Neural cell (in vitro differentiated cells): ENCODE measurements around the gene MAMDC4. TPM values are rescaled to one million over a fixed set of nuclear protein-coding genes. Genes with fewer than 3 reads are reported as not detected.

Experiments
- H2AFZ ChIP-seq: fragments of 200-600, 300-800 bp; sonication (generic), shearing (Covaris generic); 2 replicates; pipeline ENCODE4 v1.6.0; 2014; ENCODE audit warnings: low read depth, mild to moderate bottlenecking, antibody characterized with exemption, low read length, moderate library complexity
- H3F3A ChIP-seq: fragments of 200-600 bp; shearing (Covaris generic); 2 replicates; pipeline ENCODE4 v1.6.1; 2016; ENCODE audit warnings: mild to moderate bottlenecking, moderate library complexity, mixed read lengths, antibody characterized with exemption, low read length; ENCODE audit not compliant: insufficient read depth, poor library complexity, severe bottlenecking
- H3K27ac ChIP-seq: fragments of 200-600, 300-800 bp; sonication (generic), shearing (Covaris generic); 2 replicates; pipeline ENCODE4 v1.5.1; 2014; ENCODE audit warnings: mild to moderate bottlenecking, low read length, moderate library complexity
- H3K27me3 ChIP-seq: fragments of 300-800, 200-600 bp; sonication (generic), shearing (Covaris generic); 2 replicates; pipeline ENCODE4 v1.6.0; 2014; ENCODE audit warnings: mild to moderate bottlenecking, low read depth, low read length, moderate library complexity; ENCODE audit not compliant: insufficient read depth
- H3K36me3 ChIP-seq: fragments of 300-800, 200-600 bp; sonication (generic), shearing (Covaris generic); 2 replicates; pipeline ENCODE4 v1.5.1; 2014; ENCODE audit warnings: mild to moderate bottlenecking, antibody characterized with exemption, low read length, moderate library complexity; ENCODE audit not compliant: insufficient read depth
- H3K4me2 ChIP-seq: fragments of 300-800, 200-600 bp; sonication (generic), shearing (Covaris generic); 2 replicates; pipeline ENCODE4 v1.6.0; 2014; ENCODE audit warnings: mild to moderate bottlenecking, low read length
- H3K4me3 ChIP-seq: fragments of 300-800, 200-600 bp; sonication (generic), shearing (Covaris generic); 2 replicates; pipeline ENCODE4 v1.5.1; 2014; ENCODE audit warnings: mild to moderate bottlenecking, low read length, moderate library complexity
- H3K79me2 ChIP-seq: fragments of 200-600 bp; shearing (Covaris generic); replicated peaks from 2 replicates; pipeline ENCODE4 v1.6.0; 2014; ENCODE audit warnings: mild to moderate bottlenecking, low read length, moderate library complexity; ENCODE audit not compliant: insufficient read depth
- H3K9ac ChIP-seq: fragments of 300-800, 200-600 bp; sonication (generic), shearing (Covaris generic); 2 replicates; pipeline ENCODE4 v1.6.1; 2016; ENCODE audit warnings: mild to moderate bottlenecking, low read length, mixed read lengths
- H3K9me2 ChIP-seq: fragments of 200-600 bp; shearing (Covaris generic); 2 replicates; pipeline ENCODE4 v1.6.1; 2016; ENCODE audit warnings: mild to moderate bottlenecking, low read length, mixed read lengths; ENCODE audit not compliant: insufficient read depth
- H3K9me3 ChIP-seq: fragments of 200-600, 300-800 bp; sonication (generic), shearing (Covaris generic); 2 replicates; pipeline ENCODE4 v1.6.1; 2016; ENCODE audit warnings: mild to moderate bottlenecking, mixed run types, low read length, moderate library complexity, mixed read lengths
- H4K20me1 ChIP-seq: fragments of 200-600 bp; shearing (Covaris generic); 2 replicates; pipeline ENCODE4 v1.6.1; 2016; ENCODE audit warnings: mild to moderate bottlenecking, mixed run types; ENCODE audit not compliant: insufficient read depth
- EP300 ChIP-seq: fragments of 450-650 bp; conservative IDR thresholded peaks from 2 replicates; pipeline ENCODE4 v1.6.1; 2014; ENCODE audit warnings: antibody characterized with exemption, mild to moderate bottlenecking, moderate library complexity; ENCODE audit not compliant: poor library complexity, severe bottlenecking
- EZH2 ChIP-seq: fragments of 200-600, 300-800 bp; shearing (Covaris generic), sonication (generic); IDR thresholded peaks from 2 replicates; pipeline ENCODE4 v1.6.1; 2014; ENCODE audit warnings: antibody characterized with exemption, low read length, borderline replicate concordance, mild to moderate bottlenecking; ENCODE audit not compliant: insufficient read depth, poor library complexity, severe bottlenecking
- MXI1 ChIP-seq: fragments of 450-650 bp; conservative IDR thresholded peaks from 2 replicates; pipeline ENCODE4 v1.6.1; 2014; ENCODE audit warnings: antibody characterized with exemption, mild to moderate bottlenecking; ENCODE audit not compliant: poor library complexity, severe bottlenecking
- POLR2AphosphoS5 ChIP-seq: IDR thresholded peaks from 2 replicates; pipeline ENCODE4 v1.6.1; 2012
- RAD21 ChIP-seq: fragments of 450-650 bp; conservative IDR thresholded peaks from 2 replicates; pipeline ENCODE4 v1.6.1; 2014; ENCODE audit warnings: antibody characterized with exemption, mild to moderate bottlenecking, moderate library complexity
- SMC3 ChIP-seq: fragments of 450-650 bp; conservative IDR thresholded peaks from 2 replicates; pipeline ENCODE4 v1.6.1; 2014; ENCODE audit warnings: antibody characterized with exemption, mild to moderate bottlenecking, moderate library complexity; ENCODE audit not compliant: poor library complexity
- TAF1 ChIP-seq: IDR thresholded peaks from 2 replicates; pipeline ENCODE4 v1.6.1; 2012; ENCODE audit warnings: low read depth
- polyA plus RNA-seq: library from polyadenylated mRNA; depleted of rRNA; stranded (reverse); fragments of >200 nt; gene quantifications from 2 replicates; pipeline ENCODE4 v1.2.3, GENCODE V29; 2014
- TF ChIP-seq, protein P1 (sequence below): IDR thresholded peaks from 2 replicates; pipeline ENCODE4 v1.6.1; 2012; ENCODE audit warnings: borderline replicate concordance
- TF ChIP-seq, protein P2 (sequence below): fragments of 450-650 bp; IDR thresholded peaks from 2 replicates; pipeline ENCODE4 v1.5.1; 2014; ENCODE audit warnings: antibody characterized with exemption, mild to moderate bottlenecking, moderate library complexity; ENCODE audit not compliant: poor library complexity, severe bottlenecking

The MAMDC4 gene
- polyA plus RNA-seq, 1 donor from 2014 or later, result 13.1 TPM

DNA sequence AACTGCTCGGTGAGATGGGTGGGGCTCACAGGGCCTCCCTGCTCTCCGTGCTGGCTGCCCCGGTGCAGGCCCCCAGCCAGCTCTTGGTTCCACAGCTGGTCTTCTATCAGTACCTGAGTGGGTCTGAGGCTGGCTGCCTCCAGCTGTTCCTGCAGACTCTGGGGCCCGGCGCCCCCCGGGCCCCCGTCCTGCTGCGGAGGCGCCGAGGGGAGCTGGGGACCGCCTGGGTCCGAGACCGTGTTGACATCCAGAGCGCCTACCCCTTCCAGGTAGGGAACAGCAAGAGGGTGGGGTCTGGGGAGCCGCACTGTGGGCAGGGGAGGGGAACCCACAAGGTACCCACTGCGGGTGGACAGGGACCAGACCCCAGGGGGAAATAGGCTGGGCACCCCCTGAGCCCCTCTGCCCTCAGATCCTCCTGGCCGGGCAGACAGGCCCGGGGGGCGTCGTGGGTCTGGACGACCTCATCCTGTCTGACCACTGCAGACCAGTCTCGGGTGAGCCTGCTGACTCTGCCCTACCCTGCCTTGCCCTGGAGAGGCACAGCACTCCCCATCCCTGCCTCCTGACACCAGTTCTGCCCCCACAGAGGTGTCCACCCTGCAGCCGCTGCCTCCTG is 2.8 kb downstream of the MAMDC4 start:
- Histone ChIP-seq H3K9me3 (no peaks in the 10 kb centered on the region), H3K27ac (no peak overlapping the region), H3F3A (no peaks in the 10 kb centered on the region), H3K9me2 (no peaks in the 10 kb centered on the region), H2AFZ (no peak overlapping the region), H3K4me3 (no peak overlapping the region), H3K79me2 (no peaks in the 10 kb centered on the region), H3K27me3 (no peaks in the 10 kb centered on the region), H4K20me1 (no peaks in the 10 kb centered on the region), H3K36me3 (no peaks in the 10 kb centered on the region), H3K9ac (no peak overlapping the region), H3K4me2 (no peak overlapping the region)
- TF ChIP-seq EP300 (no peak), TAF1 (no peak), EZH2 (no peak), SMC3 (no peak), MXI1 (no peak), RAD21 (no peak)
- TF ChIP-seq, protein P1, sequence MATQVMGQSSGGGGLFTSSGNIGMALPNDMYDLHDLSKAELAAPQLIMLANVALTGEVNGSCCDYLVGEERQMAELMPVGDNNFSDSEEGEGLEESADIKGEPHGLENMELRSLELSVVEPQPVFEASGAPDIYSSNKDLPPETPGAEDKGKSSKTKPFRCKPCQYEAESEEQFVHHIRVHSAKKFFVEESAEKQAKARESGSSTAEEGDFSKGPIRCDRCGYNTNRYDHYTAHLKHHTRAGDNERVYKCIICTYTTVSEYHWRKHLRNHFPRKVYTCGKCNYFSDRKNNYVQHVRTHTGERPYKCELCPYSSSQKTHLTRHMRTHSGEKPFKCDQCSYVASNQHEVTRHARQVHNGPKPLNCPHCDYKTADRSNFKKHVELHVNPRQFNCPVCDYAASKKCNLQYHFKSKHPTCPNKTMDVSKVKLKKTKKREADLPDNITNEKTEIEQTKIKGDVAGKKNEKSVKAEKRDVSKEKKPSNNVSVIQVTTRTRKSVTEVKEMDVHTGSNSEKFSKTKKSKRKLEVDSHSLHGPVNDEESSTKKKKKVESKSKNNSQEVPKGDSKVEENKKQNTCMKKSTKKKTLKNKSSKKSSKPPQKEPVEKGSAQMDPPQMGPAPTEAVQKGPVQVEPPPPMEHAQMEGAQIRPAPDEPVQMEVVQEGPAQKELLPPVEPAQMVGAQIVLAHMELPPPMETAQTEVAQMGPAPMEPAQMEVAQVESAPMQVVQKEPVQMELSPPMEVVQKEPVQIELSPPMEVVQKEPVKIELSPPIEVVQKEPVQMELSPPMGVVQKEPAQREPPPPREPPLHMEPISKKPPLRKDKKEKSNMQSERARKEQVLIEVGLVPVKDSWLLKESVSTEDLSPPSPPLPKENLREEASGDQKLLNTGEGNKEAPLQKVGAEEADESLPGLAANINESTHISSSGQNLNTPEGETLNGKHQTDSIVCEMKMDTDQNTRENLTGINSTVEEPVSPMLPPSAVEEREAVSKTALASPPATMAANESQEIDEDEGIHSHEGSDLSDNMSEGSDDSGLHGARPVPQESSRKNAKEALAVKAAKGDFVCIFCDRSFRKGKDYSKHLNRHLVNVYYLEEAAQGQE, result no peak
- TF ChIP-seq, protein P2, sequence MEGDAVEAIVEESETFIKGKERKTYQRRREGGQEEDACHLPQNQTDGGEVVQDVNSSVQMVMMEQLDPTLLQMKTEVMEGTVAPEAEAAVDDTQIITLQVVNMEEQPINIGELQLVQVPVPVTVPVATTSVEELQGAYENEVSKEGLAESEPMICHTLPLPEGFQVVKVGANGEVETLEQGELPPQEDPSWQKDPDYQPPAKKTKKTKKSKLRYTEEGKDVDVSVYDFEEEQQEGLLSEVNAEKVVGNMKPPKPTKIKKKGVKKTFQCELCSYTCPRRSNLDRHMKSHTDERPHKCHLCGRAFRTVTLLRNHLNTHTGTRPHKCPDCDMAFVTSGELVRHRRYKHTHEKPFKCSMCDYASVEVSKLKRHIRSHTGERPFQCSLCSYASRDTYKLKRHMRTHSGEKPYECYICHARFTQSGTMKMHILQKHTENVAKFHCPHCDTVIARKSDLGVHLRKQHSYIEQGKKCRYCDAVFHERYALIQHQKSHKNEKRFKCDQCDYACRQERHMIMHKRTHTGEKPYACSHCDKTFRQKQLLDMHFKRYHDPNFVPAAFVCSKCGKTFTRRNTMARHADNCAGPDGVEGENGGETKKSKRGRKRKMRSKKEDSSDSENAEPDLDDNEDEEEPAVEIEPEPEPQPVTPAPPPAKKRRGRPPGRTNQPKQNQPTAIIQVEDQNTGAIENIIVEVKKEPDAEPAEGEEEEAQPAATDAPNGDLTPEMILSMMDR, result no peak

DNA sequence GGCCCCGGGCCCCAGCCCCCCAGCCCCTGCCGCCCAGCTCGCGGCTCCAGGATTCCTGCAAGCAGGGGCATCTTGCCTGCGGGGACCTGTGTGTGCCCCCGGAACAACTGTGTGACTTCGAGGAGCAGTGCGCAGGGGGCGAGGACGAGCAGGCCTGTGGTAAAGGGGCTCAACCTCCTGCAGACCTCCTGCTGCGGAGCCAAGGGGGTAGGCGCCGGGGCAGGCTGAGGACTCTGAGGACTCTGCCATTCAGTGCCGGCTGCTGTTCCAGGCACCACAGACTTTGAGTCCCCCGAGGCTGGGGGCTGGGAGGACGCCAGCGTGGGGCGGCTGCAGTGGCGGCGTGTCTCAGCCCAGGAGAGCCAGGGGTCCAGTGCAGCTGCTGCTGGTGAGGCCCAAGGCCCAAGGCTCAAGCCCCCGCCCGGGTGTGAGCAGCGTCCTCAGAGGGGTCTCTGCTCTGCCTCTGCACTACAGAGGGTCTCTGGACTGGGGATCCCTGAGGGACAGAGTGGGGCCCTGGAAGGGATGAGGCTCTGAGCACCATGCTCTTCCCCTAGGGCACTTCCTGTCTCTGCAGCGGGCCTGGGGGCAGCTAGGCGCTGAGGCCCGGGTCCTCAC is 3.4 kb downstream of the MAMDC4 start:
- no peaks in the 10 kb centered on the region for H4K20me1 ChIP-seq
- H3F3A ChIP-seq, result no peaks in the 10 kb centered on the region
- no peaks in the 10 kb centered on the region for H3K27me3 ChIP-seq
- no peak overlapping the region for H3K4me3 ChIP-seq
- H3K4me2 ChIP-seq, result no peak overlapping the region
- H3K9me2 ChIP-seq, result no peaks in the 10 kb centered on the region
- no peak overlapping the region for H3K27ac ChIP-seq
- no peaks in the 10 kb centered on the region for H3K9me3 ChIP-seq
- no peak overlapping the region for H2AFZ ChIP-seq
- TF ChIP-seq EZH2 (no peak), TAF1 (no peak), MXI1 (no peak), EP300 (no peak), SMC3 (no peak), RAD21 (no peak), POLR2AphosphoS5 (no peak)
- TF ChIP-seq, protein P2, result no peak
- TF ChIP-seq, protein P1, result no peak
- H3K9ac ChIP-seq, result no peak overlapping the region
- H3K36me3 ChIP-seq, result no peaks in the 10 kb centered on the region
- H3K79me2 ChIP-seq, result no peaks in the 10 kb centered on the region
